HepG2 (cell line): ENCODE data around the gene LITAF. TPM values are rescaled to one million over a fixed set of nuclear protein-coding genes. Genes with fewer than 3 reads are reported as not detected.
A peak's percentile ranks its signal among the peaks of the same experiment; 100 is the strongest.

ENCODE experiments used
- CHD4 ChIP-seq: fragments of 200-600 bp; sonication (generic); IDR thresholded peaks from 2 replicates; pipeline ENCODE4 v1.7.0; 2017; ENCODE audit warnings: mild to moderate bottlenecking, low read length, borderline replicate concordance
- GFI1 ChIP-seq: sonication (generic); formaldehyde crosslinking; IDR thresholded peaks from 2 replicates; pipeline ENCODE4 v1.5.0; 2020; ENCODE audit warnings: missing genetic modification reagents, mild to moderate bottlenecking, borderline replicate concordance
- JUN ChIP-seq: sonication (generic); formaldehyde crosslinking; IDR thresholded peaks from 2 replicates; pipeline ENCODE4 v1.4.0; 2020; ENCODE audit warnings: mild to moderate bottlenecking, missing genetic modification reagents
- LCORL ChIP-seq, 2 experiments: fragments of 450-650 bp in 1 of 2; sonication (generic) in 1 of 2; formaldehyde crosslinking in 1 of 2; IDR thresholded peaks; 2 replicates each; pipeline versions ENCODE4 v1.5.0 to v1.6.1; 2017 to 2020; ENCODE audit warnings: antibody characterized with exemption in 1 of 2, missing genetic modification reagents in 1 of 2
- SIX1 ChIP-seq: sonication (generic); formaldehyde crosslinking; IDR thresholded peaks from 2 replicates; pipeline ENCODE4 v1.4.0; 2020; ENCODE audit warnings: missing genetic modification reagents, borderline replicate concordance
- ZKSCAN8 ChIP-seq: IDR thresholded peaks from 2 replicates; pipeline ENCODE4 v1.6.1; 2016; ENCODE audit warnings: borderline replicate concordance, missing genetic modification reagents, missing compliant biosample characterization
- polyA plus RNA-seq, 8 experiments: library from polyadenylated mRNA; depleted of rRNA in 3 of 8; stranded (reverse) in 7 of 8; unstranded in 1 of 8; fragments of >200 nt; fragmentation: Illumina TruSeq in 4 of 8; extraction: Trizol in 4 of 8; gene quantifications; 2 replicates each; pipeline versions ENCODE4 v1.2.1 to v1.2.3, GENCODE V29; 2011 to 2016; ENCODE audit warnings: low read depth in 4 of 8, missing spikeins in 1 of 8, mixed read lengths in 1 of 8; ENCODE audit not compliant: insufficient read depth in 1 of 8
- total RNA-seq, 5 experiments: library from RNA; depleted of rRNA; stranded (reverse); fragments of >200 nt; fragmentation: Illumina TruSeq; extraction: Trizol; gene quantifications; 2 replicates each; pipeline ENCODE4 v1.2.3, GENCODE V29; 2016; ENCODE audit warnings: low read depth in 1 of 5
- TF ChIP-seq, protein P1 (sequence below): sonication (generic); IDR thresholded peaks from 2 replicates; pipeline ENCODE4 v1.6.1; 2016; ENCODE audit warnings: low read depth, borderline replicate concordance
- TF ChIP-seq, protein P2 (sequence below): sonication (generic); formaldehyde crosslinking; IDR thresholded peaks from 2 replicates; pipeline ENCODE4 v1.4.0; 2020; ENCODE audit warnings: missing genetic modification reagents, mild to moderate bottlenecking, borderline replicate concordance
- TF ChIP-seq, protein P3 (sequence below): sonication (generic); formaldehyde crosslinking; IDR thresholded peaks from 2 replicates; pipeline ENCODE4 v1.4.0; 2020; ENCODE audit warnings: missing genetic modification reagents, borderline replicate concordance
- TF ChIP-seq, protein P4 (sequence below): sonication (generic); formaldehyde crosslinking; IDR thresholded peaks from 2 replicates; pipeline ENCODE4 v1.9.0; 2021; ENCODE audit warnings: missing genetic modification reagents, mild to moderate bottlenecking, borderline replicate concordance
- TF ChIP-seq, protein P5 (sequence below): sonication (generic); formaldehyde crosslinking; IDR thresholded peaks from 2 replicates; pipeline ENCODE4 v1.4.0; 2020; ENCODE audit warnings: missing genetic modification reagents

Gene LITAF
- total and polyA plus RNA-seq, 2 of the 13 experiments (the other 11 are each of a cell fraction or from before 2014, with no cell fraction given): 80.1 to 141 TPM

DNA sequence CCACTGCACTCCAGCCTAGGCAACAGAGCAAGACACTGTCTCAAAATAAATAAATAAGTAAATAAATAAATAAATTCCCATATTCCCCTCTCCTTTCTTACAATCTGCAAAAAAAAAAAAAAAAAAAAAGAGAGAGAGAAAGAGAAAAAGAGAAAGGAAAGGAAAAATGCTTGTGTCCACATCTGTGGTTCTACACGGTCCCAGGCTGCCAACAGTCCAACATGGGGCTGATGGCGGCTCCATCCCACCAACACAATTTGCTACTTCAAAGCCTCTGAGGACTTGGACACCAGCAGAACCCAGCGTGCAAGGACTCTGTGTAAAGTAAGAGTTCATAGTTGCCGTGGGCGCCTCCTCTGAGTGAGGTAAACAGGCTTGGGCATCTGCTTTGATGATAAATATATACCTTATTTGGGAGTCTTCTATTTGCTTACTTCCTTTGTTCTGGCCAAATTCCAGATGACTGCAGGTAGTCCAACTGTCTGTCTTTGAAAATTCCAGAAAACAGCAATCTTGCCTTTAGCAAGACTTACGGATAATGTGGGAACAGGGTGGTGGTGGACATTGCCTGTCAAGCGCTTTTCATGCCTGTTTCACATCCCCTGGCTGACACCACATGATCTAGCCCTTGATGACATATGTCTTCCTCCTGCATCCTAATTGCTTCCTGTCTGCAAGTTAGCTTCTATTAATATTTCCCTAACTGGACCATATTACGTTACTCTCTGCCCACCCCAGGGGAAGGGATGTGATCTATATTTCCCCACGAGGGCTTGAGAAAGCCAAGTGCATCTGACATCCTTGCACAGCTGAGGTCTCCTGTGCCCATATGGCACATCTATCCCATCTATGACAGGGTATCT lies 10.1 kb downstream of the LITAF start (continued):
- TF ChIP-seq, protein P1, sequence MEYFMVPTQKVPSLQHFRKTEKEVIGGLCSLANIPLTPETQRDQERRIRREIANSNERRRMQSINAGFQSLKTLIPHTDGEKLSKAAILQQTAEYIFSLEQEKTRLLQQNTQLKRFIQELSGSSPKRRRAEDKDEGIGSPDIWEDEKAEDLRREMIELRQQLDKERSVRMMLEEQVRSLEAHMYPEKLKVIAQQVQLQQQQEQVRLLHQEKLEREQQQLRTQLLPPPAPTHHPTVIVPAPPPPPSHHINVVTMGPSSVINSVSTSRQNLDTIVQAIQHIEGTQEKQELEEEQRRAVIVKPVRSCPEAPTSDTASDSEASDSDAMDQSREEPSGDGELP: no peak
- TF ChIP-seq, protein P2, sequence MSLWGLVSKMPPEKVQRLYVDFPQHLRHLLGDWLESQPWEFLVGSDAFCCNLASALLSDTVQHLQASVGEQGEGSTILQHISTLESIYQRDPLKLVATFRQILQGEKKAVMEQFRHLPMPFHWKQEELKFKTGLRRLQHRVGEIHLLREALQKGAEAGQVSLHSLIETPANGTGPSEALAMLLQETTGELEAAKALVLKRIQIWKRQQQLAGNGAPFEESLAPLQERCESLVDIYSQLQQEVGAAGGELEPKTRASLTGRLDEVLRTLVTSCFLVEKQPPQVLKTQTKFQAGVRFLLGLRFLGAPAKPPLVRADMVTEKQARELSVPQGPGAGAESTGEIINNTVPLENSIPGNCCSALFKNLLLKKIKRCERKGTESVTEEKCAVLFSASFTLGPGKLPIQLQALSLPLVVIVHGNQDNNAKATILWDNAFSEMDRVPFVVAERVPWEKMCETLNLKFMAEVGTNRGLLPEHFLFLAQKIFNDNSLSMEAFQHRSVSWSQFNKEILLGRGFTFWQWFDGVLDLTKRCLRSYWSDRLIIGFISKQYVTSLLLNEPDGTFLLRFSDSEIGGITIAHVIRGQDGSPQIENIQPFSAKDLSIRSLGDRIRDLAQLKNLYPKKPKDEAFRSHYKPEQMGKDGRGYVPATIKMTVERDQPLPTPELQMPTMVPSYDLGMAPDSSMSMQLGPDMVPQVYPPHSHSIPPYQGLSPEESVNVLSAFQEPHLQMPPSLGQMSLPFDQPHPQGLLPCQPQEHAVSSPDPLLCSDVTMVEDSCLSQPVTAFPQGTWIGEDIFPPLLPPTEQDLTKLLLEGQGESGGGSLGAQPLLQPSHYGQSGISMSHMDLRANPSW (CRISPR knock-in tag): 0 out of 2 replicates have a peak, but pooled peaks have one; percentile 13
- TF ChIP-seq, protein P3, sequence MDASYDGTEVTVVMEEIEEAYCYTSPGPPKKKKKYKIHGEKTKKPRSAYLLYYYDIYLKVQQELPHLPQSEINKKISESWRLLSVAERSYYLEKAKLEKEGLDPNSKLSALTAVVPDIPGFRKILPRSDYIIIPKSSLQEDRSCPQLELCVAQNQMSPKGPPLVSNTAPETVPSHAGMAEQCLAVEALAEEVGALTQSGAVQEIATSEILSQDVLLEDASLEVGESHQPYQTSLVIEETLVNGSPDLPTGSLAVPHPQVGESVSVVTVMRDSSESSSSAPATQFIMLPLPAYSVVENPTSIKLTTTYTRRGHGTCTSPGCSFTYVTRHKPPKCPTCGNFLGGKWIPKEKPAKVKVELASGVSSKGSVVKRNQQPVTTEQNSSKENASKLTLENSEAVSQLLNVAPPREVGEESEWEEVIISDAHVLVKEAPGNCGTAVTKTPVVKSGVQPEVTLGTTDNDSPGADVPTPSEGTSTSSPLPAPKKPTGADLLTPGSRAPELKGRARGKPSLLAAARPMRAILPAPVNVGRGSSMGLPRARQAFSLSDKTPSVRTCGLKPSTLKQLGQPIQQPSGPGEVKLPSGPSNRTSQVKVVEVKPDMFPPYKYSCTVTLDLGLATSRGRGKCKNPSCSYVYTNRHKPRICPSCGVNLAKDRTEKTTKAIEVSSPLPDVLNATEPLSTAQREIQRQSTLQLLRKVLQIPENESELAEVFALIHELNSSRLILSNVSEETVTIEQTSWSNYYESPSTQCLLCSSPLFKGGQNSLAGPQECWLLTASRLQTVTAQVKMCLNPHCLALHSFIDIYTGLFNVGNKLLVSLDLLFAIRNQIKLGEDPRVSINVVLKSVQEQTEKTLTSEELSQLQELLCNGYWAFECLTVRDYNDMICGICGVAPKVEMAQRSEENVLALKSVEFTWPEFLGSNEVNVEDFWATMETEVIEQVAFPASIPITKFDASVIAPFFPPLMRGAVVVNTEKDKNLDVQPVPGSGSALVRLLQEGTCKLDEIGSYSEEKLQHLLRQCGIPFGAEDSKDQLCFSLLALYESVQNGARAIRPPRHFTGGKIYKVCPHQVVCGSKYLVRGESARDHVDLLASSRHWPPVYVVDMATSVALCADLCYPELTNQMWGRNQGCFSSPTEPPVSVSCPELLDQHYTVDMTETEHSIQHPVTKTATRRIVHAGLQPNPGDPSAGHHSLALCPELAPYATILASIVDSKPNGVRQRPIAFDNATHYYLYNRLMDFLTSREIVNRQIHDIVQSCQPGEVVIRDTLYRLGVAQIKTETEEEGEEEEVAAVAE (CRISPR knock-in tag): no peak; the same call in 1 of the 2 replicates
- TF ChIP-seq LCORL (IDR thresholded peaks at IDR 0.05) (no peak), LCORL (CRISPR knock-in tag; IDR thresholded peaks at IDR 0.05) (peak; percentile 81), CHD4 (peak; percentile 84; the same call in 1 of the 2 replicates), ZKSCAN8 (CRISPR knock-in tag) (0 out of 2 replicates have a peak, but pooled peaks have one; percentile 37), SIX1 (CRISPR knock-in tag) (peak; percentile 29; the same call in 1 of the 2 replicates), JUN (CRISPR knock-in tag) (0 out of 2 replicates have a peak, but pooled peaks have one; percentile 42), GFI1 (CRISPR knock-in tag) (0 out of 2 replicates have a peak, but pooled peaks have one; percentile 52)
- TF ChIP-seq, protein P4, sequence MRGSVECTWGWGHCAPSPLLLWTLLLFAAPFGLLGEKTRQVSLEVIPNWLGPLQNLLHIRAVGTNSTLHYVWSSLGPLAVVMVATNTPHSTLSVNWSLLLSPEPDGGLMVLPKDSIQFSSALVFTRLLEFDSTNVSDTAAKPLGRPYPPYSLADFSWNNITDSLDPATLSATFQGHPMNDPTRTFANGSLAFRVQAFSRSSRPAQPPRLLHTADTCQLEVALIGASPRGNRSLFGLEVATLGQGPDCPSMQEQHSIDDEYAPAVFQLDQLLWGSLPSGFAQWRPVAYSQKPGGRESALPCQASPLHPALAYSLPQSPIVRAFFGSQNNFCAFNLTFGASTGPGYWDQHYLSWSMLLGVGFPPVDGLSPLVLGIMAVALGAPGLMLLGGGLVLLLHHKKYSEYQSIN (CRISPR knock-in tag): no peak
- TF ChIP-seq, protein P5, sequence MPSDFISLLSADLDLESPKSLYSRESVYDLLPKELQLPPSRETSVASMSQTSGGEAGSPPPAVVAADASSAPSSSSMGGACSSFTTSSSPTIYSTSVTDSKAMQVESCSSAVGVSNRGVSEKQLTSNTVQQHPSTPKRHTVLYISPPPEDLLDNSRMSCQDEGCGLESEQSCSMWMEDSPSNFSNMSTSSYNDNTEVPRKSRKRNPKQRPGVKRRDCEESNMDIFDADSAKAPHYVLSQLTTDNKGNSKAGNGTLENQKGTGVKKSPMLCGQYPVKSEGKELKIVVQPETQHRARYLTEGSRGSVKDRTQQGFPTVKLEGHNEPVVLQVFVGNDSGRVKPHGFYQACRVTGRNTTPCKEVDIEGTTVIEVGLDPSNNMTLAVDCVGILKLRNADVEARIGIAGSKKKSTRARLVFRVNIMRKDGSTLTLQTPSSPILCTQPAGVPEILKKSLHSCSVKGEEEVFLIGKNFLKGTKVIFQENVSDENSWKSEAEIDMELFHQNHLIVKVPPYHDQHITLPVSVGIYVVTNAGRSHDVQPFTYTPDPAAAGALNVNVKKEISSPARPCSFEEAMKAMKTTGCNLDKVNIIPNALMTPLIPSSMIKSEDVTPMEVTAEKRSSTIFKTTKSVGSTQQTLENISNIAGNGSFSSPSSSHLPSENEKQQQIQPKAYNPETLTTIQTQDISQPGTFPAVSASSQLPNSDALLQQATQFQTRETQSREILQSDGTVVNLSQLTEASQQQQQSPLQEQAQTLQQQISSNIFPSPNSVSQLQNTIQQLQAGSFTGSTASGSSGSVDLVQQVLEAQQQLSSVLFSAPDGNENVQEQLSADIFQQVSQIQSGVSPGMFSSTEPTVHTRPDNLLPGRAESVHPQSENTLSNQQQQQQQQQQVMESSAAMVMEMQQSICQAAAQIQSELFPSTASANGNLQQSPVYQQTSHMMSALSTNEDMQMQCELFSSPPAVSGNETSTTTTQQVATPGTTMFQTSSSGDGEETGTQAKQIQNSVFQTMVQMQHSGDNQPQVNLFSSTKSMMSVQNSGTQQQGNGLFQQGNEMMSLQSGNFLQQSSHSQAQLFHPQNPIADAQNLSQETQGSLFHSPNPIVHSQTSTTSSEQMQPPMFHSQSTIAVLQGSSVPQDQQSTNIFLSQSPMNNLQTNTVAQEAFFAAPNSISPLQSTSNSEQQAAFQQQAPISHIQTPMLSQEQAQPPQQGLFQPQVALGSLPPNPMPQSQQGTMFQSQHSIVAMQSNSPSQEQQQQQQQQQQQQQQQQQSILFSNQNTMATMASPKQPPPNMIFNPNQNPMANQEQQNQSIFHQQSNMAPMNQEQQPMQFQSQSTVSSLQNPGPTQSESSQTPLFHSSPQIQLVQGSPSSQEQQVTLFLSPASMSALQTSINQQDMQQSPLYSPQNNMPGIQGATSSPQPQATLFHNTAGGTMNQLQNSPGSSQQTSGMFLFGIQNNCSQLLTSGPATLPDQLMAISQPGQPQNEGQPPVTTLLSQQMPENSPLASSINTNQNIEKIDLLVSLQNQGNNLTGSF (CRISPR knock-in tag): no peak
